GM13976 (cell line): ENCODE measurements around the gene LILRA6.

Source experiments
- DNase-seq: peaks from one replicate; pipeline ENCODE4 v3.0.0; 2012; ENCODE audit warnings: low spot score
- CTCF ChIP-seq: IDR thresholded peaks from 2 replicates; pipeline ENCODE4 v1.5.1; 2012; ENCODE audit warnings: borderline replicate concordance, mild to moderate bottlenecking; ENCODE audit not compliant: insufficient read depth; ENCODE audit errors: extremely low read depth, missing control alignments, control extremely low read depth
- in situ Hi-C: fragments of 300-500 bp; cut with MboI; formaldehyde crosslinking; loops from one replicate; pipeline ENCODE4 v1.12.0; 2022; ENCODE audit warnings: low sequenced_read_pairs, mixed read lengths, inconsistent platforms; ENCODE audit not compliant: unreplicated experiment

LILRA6 gene

GRCh38 chr19:54268936-54269335 is 26.3 kb upstream of the LILRA6 start:
- no peak for TF ChIP-seq CTCF
- in situ Hi-C loops = no loop called here
- DNase-seq = no peak

GRCh38 chr19:54266133-54266532 is 23.5 kb upstream of the LILRA6 start:
- in situ Hi-C loops = no loop called here

GRCh38 chr19:54262470-54262869 is 19.9 kb upstream of the LILRA6 start:
- no peak for DNase-seq
- in situ Hi-C loops = no loop called here
- no peak for TF ChIP-seq CTCF

More at GRCh38 chr19:54266133-54266532, 23.5 kb upstream of the LILRA6 start:
- DNase-seq = peak; percentile 69
- peak; percentile 46 for TF ChIP-seq CTCF

GRCh38 chr19:54262066-54262465 is 19.5 kb upstream of the LILRA6 start:
- DNase-seq = no peak
- no peak for TF ChIP-seq CTCF
- in situ Hi-C loops = no loop called here

- in situ Hi-C loops = no loop called here
Observed at GRCh38 chr19:54257116-54257480, 14.5 kb upstream of the LILRA6 start, which contains the start of gene LILRB5. Gene LILRB5, minus strand, starts transcription at chr19:54257273. Its CDS starts 80 bp downstream, at chr19:54257193.

GRCh38 chr19:54256250-54257115 is 13.9 kb upstream of the LILRA6 start:
- in situ Hi-C loops = no loop called here

More at GRCh38 chr19:54257116-54257480, 14.5 kb upstream of the LILRA6 start, which contains the start of gene LILRB5:
- DNase-seq = no peak
- TF ChIP-seq CTCF = no peak

More at GRCh38 chr19:54256250-54257115, 13.9 kb upstream of the LILRA6 start:
- TF ChIP-seq CTCF = no peak
- DNase-seq = no peak
